Measurements from ENCODE around the gene ZNF786.
"Not testable (repeated sequence)": the region's sequence is repeated elsewhere in the genome, so short reads cannot be mapped to it uniquely, and the experiment has no call there.

Gene ZNF786

DNA sequence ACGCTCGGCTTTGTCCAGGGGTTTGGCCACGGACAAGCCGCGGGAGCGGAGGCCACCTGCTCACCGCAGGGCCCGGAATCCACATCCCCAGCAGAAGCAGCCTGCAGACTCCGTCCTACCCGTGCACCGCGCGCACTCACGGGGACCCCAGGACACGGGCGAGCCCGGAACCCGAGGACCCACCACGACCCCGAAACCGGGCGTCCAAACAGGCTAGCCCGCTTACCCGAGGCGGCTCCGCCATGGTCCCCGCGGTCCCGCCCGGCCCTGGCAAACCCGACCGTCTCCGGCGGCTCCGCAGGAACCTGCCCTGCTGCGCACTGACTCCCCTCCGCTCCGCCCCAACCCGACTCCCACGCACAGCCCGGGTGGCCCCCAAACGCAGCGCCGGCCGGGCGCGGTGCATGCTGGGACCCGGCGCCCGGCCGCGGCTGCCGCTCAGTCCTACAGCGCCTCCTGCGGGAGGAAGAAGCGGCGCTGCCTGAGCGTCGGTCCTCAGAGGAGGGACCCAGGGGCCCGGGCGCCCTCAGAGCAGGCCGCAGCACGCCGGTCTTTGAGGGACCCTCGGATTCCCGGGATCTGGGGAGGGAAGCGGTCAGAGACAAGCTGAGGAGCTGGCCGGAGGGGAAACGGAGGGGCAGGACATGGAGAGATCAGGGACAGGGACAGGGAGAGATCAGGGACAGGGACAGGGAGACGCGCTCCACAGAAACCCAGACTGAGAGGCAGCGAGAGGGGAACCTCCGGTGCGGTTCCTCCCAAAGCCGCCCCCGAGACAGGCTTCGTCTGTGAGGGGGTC lies at the start of gene ZNF786:
TSS of gene ZNF786 (minus strand) at position 322 of the 799 bp plus-strand sequence. CDS start at position 244, 78 bp downstream.
- DNase-seq: peak; percentile 86 to 91

- DNase-seq: no peak
These were observed 45.6 kb upstream of the ZNF786 start for GRCh38 chr7:149136118-149136517.

DNA sequence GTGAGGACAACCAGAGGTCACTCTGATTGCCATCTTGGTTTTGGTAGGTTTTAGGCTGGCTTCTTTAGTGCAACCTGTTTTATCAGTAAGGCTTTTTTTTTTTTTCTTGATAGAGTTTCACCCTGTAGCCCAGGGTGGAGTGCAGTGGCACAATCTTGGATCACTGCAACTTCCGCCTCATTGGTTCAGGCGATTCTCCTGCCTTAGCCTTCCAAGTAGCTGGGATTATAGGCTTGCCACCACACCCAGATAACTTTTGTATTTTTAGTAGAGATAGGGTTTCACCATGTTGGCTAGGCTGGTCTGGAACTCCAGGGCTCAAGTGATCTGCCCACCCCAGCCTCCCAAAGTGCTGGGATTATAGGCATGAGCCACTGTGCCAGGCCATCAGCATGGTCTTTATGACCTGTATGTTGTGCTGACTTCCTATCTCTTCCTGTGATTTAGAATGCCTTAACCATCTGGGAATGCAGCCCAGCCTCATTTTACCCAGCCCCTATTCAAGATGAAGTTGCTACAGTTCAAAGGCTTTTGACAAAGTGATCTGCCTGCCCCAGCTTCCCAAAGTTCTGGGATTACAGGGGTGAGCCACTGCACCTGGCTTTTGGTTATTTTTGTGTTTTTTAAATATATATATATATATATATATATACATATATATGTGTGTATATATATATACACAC lies 42.7 kb upstream of the ZNF786 start:
- DNase-seq: no peak

DNA sequence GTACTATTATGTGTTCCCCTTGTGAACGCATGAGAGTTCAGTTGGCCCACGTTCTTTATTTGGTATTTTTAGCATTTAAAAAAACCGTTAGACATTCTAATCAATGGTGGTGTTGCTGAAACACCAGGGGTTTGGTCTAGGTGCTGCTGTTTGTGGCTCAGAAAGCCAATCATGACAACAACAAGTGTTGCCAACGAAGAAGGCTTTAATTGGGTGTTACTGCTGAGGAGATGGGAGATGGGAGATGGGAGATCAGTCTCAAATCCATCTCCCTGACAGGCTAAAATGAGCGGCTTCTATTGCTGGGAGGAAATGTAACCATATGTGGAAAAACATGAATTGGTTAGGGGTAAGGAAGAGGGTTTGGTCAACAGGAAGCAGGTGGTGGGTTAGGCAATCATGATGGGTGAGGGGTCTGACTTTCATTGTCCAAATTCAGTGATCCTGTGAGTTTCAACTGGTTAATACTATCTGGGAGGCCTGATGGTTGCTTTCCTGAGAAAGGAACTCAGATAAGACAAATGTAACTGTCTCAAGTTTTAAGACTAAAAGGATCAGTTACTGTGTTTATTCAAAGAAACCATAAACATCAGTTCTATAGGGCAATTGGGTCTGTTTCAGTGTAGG lies 40.2 kb upstream of the ZNF786 start:
- DNase-seq: no peak

- no peak for DNase-seq
These were observed 36.2 kb upstream of the ZNF786 start for GRCh38 chr7:149126662-149127266.

DNA sequence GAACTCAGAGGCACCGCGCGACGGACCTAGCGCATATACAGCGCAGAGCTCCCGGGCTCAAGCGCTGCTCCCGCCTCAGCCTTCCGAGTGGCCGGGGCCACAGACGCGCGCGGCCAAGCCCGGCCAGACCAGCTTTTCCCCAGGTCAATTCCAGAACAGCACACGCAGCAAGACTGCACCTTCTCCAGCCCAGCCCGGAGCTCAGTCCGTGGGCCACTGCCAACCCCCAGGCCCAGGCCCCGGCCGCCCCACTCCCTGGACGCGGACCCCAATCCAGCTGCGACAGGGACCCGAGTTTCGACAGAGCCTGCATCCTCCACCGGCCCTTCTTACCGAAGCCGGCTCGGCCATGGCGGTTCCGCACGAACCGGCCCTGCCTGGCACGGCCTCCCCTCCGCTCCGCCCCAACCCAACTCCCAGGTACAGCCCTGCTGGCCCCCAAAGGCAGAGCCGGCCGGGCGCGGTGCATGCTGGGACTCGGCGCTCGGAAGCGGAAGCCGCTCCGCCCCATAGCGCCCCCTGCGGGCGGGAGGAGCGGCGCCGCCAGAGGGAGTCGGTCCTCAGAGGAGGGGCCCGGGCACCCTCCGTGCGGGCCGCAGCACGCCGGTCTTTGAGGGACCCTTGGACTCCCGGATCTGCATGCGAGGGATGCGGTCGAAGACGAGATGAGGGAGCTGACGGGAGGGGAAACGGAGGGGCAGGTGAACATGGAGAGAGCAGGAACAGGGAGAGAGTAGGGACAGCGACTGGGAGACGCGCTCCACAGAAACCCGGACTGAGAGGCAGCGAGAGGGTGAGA lies 35.5 kb upstream of the ZNF786 start, which contains the start of gene ZNF425:
TSS of gene ZNF425 (minus strand) at position 462 of the 799 bp plus-strand sequence. CDS start at position 351, 111 bp downstream.
- DNase-seq: peak; percentile 90 to 94

DNA sequence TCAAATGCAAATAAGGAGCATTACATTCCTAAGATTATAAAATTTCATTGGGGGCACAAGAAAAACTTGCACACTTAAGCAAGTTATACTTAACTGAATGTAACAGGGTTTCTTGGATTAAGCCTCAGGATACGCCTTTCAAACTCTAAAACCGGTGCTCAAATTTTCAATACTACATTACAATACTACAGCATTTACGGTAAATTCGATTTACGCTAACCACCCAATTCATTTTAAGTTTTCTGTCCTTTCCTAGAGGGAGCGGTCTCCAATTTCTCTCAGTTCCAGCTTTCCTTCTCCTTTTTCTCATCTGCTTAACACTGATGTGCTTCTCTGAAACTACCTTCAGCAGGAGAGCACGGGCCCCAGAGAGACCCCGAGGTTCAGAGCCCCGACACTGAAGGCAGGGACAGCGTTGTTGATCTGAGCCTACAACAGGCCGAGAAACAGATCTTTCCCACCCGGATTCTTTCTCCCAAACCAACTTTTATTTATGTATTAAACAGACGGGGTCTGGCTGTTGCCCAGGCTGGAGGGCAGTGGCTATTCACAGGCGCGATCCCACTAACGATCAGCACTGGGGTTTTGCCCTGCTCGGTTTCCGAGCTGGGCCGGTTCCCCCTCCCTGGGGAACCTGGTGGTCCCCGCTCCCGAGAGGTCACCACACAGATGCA lies 34.8 kb upstream of the ZNF786 start:
- no peak for DNase-seq

GRCh38 chr7:149109969-149110368 lies 19.5 kb upstream of the ZNF786 start:
- no peak for DNase-seq

DNA sequence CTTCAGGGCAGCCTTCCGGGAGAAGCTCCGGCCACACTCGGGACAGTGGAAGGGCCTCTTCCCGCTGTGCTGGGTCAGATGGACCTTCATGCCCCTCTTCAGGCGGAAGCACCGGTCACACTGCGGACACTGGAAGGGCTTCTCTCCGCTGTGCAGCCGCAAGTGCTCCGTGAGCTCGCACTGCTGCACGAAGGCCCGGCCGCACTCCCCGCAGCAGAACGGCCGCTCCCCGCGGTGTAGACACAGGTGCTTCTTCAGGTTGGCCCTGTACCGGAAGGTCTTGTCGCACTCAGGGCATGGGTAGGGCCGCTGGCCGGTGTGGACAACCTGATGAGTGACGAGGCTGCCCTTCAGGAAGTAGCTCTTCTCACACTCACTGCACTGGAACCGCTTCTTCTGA lies 14.2 kb upstream of the ZNF786 start:
- DNase-seq: no peak

DNA sequence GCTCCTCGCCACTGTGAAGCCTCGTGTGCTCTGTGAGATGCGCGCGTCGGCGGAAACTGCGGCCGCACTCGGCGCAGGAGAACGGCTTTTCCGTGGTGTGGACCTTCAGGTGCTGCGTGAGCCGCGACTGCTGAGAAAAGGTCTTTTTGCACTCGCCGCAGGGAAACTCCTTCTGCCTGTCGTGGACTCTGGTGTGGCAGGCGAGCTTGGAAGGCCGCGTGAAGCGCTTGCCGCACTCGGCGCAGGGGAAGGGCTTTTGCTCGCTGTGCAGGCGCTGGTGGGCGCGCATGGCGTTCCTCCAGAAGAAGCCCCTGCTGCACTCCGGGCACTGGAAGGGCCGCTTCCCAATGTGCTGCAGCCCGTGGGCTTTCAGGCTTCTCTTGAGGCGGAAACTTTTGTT lies 13.7 kb upstream of the ZNF786 start:
- no peak for DNase-seq

GRCh38 chr7:149103424-149103823 lies 12.9 kb upstream of the ZNF786 start:
- DNase-seq: no peak

- DNase-seq: no peak
These were observed 12.1 kb upstream of the ZNF786 start for GRCh38 chr7:149102666-149103065.

GRCh38 chr7:149100821-149101220 lies 10.3 kb upstream of the ZNF786 start:
- no peak for DNase-seq

DNA sequence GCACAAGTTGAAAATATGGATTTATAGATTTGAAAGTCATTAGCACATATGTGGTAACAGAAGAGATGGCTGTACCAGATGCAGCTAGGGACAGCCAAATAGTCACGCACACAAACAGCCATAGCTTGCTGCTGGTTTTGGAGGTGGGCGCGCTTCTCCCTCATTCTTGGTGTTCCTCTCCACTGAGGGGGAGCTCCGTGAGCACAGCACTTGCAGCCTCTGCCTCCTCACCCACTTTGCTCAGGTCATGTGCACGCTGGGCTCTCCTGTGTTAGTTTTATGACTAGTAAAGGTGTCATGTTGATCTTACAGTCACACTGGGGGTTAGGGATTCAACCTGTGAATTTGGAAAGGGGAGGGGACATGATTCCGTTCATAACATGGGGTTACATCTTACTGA lies 8.5 kb upstream of the ZNF786 start:
- no peak for DNase-seq

DNA sequence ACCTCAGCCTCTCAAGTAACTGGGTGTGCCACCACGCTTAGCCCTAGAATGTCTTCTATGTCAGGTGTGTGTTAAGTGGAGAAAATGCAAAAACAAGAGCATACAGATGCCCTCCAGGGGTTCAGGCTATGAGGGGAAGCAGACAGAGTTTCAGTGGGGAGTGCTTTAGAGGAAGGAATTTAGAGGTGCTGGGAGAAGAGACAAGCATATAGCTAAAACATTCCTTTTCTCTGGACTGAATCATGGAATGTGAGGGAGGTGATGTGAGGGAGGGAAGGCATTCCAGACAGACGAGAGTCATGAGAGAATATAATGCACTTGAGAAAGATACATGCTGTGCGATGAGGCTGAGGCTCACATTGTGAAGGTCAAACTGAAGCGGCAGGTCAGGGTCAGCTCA lies 6.6 kb upstream of the ZNF786 start:
- DNase-seq: no peak

DNA sequence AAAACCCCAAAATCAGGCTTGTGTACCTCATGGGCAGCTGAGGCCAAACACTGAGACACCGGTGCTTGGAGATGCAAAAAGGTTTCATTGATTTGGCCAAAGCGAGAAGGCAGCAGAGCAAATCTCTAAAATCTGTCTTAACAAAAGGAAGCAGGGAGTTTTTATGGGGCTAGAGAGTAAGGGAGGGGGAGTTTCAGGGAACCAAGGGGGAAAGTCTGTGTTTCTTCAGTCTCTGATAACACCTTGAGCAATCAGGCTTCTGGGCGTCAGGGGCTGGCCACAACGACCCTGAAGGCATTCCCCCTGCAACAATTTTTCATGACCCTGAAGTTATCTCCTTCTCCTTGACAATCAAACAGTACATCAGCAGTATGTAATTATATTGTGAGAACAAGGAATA lies 2.7 kb upstream of the ZNF786 start:
- DNase-seq: no peak

DNA sequence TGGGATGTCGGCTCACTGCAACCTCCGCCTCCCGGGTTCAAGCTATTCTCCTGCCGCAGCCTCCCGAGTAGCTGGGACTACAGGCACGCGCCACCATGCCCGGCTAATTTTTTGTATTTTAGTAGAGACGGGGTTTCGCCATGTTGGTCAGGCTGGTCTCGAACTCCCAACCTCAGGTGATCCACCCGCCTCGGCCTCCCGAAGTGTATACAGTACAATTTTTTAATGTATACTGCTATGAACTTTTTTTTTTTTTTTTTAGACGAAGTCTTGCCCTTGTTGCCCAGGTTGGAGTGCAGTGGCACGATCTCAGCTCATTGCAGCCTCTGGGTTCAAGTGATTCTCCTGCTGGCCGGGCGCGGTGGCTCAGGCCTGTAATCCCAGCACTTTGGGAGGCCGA lies 1.7 kb upstream of the ZNF786 start:
- not testable (repeated sequence) for DNase-seq

GRCh38 chr7:149087376-149087775 lies 3.1 kb downstream of the ZNF786 start:
- DNase-seq: no peak

DNA sequence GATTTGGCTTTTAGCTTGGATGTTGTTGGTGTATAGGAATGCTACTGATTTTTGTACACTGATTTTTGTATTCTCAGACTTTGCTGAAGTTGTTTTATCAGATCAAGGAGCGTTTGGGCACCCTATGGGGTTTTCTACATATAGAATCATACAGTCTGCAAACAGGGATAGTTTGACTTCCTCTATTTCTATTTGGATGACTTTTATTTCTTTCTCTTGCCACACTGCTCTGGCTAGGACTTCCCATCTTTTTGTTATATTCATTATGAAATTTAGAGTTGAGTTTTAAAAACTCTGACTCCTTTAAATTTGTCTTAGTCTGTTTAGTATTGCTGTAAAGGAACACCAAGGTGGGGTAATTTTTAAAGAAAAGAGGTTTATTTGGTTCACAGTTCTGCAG lies 4.7 kb downstream of the ZNF786 start:
- DNase-seq: no peak

GRCh38 chr7:149084407-149084806 lies 6.1 kb downstream of the ZNF786 start:
- no peak for DNase-seq

DNA sequence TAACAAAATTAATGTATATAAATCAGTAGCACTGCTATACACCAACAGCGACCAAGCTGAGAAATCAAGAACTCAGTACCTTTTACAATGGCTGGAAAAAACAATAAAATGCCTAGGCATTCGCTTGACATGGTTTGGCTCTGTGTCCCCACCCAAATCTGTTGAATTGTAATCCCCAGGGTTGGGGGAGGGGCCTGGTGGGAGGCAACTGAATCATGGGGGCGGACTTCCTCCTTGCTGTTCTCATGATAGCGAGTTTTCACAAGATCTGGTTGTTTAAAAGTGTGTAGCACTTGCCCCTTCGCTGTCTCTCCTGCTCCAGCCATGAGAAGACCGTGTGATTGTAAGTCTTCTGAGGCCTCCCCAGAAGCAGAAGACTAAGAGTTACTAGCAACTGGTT lies 8.6 kb downstream of the ZNF786 start:
- no peak for DNase-seq

DNA sequence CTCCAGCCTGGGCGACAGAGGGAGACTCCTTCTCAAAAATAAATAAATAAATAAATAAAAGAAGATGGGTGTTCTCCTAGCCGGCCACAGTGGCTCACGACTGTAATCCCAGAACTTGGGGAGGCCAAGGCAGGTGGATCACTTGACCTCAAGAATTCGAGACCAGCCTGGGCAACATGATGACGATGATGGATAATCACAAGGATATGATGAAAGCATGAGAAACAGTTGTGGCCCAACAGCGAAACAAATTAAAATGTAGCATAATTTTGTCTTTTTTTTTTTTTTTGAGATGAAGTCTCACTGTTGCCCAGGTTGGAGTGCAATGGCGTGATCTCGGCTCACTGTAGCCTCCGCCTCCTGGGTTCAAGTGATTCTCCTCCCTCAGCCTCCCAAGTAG lies 12.9 kb downstream of the ZNF786 start:
- no peak for DNase-seq

Data from NCI-H187 (cell line).